ENCODE data around the gene PCDH9. TPM values are rescaled to one million over a fixed set of nuclear protein-coding genes. Genes with fewer than 3 reads are reported as not detected.

Gene PCDH9
- total RNA-seq, 1 donor from 2014 or later: 29.7 TPM

DNA sequence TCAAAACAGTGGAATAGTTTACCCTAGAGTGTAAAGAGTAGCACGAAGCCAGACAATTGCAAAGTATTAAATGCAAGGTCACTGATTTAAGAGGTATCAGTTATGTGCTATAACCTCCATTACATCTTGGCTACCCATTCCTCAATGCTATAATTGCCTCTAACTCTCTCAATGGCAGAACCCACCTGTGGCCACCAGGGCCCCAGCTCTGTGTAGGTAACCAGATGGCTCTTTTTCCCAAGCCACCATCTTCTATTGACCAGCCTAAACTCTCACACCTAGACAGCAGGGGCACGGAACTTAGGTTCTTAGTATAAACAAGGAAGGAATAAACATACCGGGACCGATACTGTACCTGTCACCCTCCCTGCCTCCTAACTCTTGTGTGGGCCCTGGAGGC is 277.6 kb downstream of the PCDH9 start:
- no peak for TF ChIP-seq CTCF (IDR thresholded peaks at IDR 0.05; ENCODE audit: unreplicated experiment)
- no peak overlapping the region for H3K4me3 Mint-ChIP-seq
- no peaks in the 10 kb centered on the region for H3K36me3 Mint-ChIP-seq
- no peak overlapping the region for H3K27ac Mint-ChIP-seq
- no peaks in the 10 kb centered on the region for H3K9me3 Mint-ChIP-seq
- peaks cover 3% of the 10 kb centered on the region for H3K4me1 Mint-ChIP-seq
- no peak for DNase-seq (ENCODE audit: low spot score in 2 of 2, unreplicated experiment in 2 of 2)
- H3K27me3 Mint-ChIP-seq (ENCODE audit: low read depth): no peaks in the 10 kb centered on the region

DNA sequence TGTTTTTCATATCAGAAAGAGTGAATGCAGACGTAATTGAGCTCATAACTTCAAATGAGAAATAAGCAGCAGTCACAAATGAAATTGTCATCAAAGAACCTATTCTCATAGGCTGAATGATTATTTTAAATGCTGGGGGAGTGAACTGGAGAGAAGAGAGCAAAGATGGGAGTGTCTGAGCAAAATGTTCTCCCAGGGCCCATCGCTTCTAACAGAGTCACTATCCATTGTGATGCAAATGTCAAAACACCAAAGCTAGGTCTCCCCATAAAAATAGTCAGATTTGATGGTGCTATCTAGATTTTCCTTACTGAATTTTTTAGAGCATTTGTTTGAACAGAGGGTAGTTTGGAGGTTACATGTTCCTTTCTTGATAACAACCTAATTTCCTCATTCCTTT is 278.7 kb downstream of the PCDH9 start:
- Mint-ChIP-seq H3K4me3 (no peak overlapping the region), H3K36me3 (no peaks in the 10 kb centered on the region), H3K4me1 (no peaks in the 10 kb centered on the region), H3K27me3 (ENCODE audit: low read depth) (no peaks in the 10 kb centered on the region), H3K27ac (no peak overlapping the region), H3K9me3 (no peaks in the 10 kb centered on the region)
- no peak for TF ChIP-seq CTCF (IDR thresholded peaks at IDR 0.05; ENCODE audit: unreplicated experiment)
- DNase-seq (ENCODE audit: low spot score in 2 of 2, unreplicated experiment in 2 of 2): no peak

GRCh38 chr13:66950666-66951065 is 279.5 kb downstream of the PCDH9 start:
- H3K36me3 Mint-ChIP-seq: no peaks in the 10 kb centered on the region

DNA sequence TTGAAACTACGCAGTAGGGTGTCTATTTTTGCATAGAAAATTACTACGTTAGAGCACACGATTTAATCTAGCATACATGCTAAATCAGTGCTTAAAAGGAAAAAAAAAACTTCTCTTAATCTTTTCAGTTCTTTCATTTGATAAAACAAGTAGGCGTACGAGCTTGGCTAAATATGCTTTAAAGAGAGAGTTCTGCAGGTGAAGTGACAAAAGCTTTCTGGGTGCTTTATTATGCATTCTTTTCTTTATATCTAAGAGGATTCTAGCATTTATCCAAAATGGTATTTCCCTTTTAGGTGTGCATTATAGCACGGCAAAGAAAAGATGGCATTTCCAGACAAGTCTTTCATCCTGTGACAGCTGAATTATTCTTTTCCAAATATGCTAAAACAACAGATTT is 281.2 kb downstream of the PCDH9 start:
- H3K27ac Mint-ChIP-seq: no peak overlapping the region
- H3K9me3 Mint-ChIP-seq: no peaks in the 10 kb centered on the region
- no peaks in the 10 kb centered on the region for H3K27me3 Mint-ChIP-seq (ENCODE audit: low read depth)
- no peak for DNase-seq (ENCODE audit: low spot score in 2 of 2, unreplicated experiment in 2 of 2)
- H3K4me3 Mint-ChIP-seq: no peak overlapping the region
- H3K4me1 Mint-ChIP-seq: peaks cover 5% of the 10 kb centered on the region
- TF ChIP-seq CTCF (IDR thresholded peaks at IDR 0.05; ENCODE audit: unreplicated experiment): no peak
- no peaks in the 10 kb centered on the region for H3K36me3 Mint-ChIP-seq

More at GRCh38 chr13:66950666-66951065, 279.5 kb downstream of the PCDH9 start:
- TF ChIP-seq CTCF (IDR thresholded peaks at IDR 0.05; ENCODE audit: unreplicated experiment): no peak
- Mint-ChIP-seq H3K27ac (no peak overlapping the region), H3K4me1 (no peaks in the 10 kb centered on the region), H3K4me3 (no peak overlapping the region), H3K27me3 (ENCODE audit: low read depth) (no peaks in the 10 kb centered on the region), H3K9me3 (no peaks in the 10 kb centered on the region)
- no peak for DNase-seq (ENCODE audit: low spot score in 2 of 2, unreplicated experiment in 2 of 2)

GRCh38 chr13:66943530-66943929 is 286.6 kb downstream of the PCDH9 start:
- H3K36me3 Mint-ChIP-seq: no peaks in the 10 kb centered on the region
- H3K9me3 Mint-ChIP-seq: peaks cover 11% of the 10 kb centered on the region
- H3K4me1 Mint-ChIP-seq: peaks cover 5% of the 10 kb centered on the region
- no peak for TF ChIP-seq CTCF (IDR thresholded peaks at IDR 0.05; ENCODE audit: unreplicated experiment)
- no peaks in the 10 kb centered on the region for H3K27me3 Mint-ChIP-seq (ENCODE audit: low read depth)
- no peak for DNase-seq (ENCODE audit: low spot score in 2 of 2, unreplicated experiment in 2 of 2)
- no peak overlapping the region for H3K4me3 Mint-ChIP-seq
- no peak overlapping the region for H3K27ac Mint-ChIP-seq

DNA sequence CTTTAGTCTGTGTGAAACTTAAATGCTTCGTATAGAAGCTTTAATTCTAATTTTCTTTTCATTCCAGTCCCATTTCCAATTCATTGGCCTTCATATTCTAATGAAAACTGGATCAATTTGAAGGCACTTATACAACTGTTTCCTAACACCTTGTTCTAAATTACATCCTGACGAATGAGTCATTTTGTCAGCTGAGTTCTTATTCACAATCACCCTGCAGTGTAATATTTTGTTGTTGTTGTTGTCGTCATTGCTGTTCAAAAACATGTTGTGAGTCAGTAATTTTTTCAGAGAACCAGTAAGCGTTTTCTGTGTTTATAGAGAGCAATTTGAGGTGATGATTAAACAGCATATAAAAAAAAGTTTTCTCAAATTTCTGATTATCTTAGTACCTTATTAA is 290.0 kb downstream of the PCDH9 start:
- H3K4me3 Mint-ChIP-seq: no peak overlapping the region
- H3K36me3 Mint-ChIP-seq: no peaks in the 10 kb centered on the region
- no peak overlapping the region for H3K27ac Mint-ChIP-seq
- peaks cover 11% of the 10 kb centered on the region for H3K9me3 Mint-ChIP-seq
- TF ChIP-seq CTCF (IDR thresholded peaks at IDR 0.05; ENCODE audit: unreplicated experiment): no peak
- H3K4me1 Mint-ChIP-seq: peaks cover 3% of the 10 kb centered on the region
- no peaks in the 10 kb centered on the region for H3K27me3 Mint-ChIP-seq (ENCODE audit: low read depth)
- DNase-seq (ENCODE audit: low spot score in 2 of 2, unreplicated experiment in 2 of 2): no peak
